Measurements from ENCODE around the gene AKAP1.

Gene AKAP1

GRCh38 chr17:57084802-57085447 lies at the start of gene AKAP1:
AKAP1 (plus strand) TSS chr17:57085246; CDS start chr17:57105465, 20,219 bp downstream.
- peak; percentile 97 for DNase-seq

GRCh38 chr17:57035971-57036481 lies 49.0 kb upstream of the AKAP1 start:
- peak; percentile 78 for DNase-seq

GRCh38 chr17:57037411-57037810 lies 47.6 kb upstream of the AKAP1 start:
- DNase-seq, result peak; percentile 73

GRCh38 chr17:57038486-57038885 lies 46.6 kb upstream of the AKAP1 start:
- DNase-seq, result peak; percentile 39

- no peak for DNase-seq
Measured at GRCh38 chr17:57040571-57040970, 44.5 kb upstream of the AKAP1 start.

- DNase-seq, result no peak
Measured at GRCh38 chr17:57043276-57043675, 41.8 kb upstream of the AKAP1 start.

- DNase-seq, result no peak
Measured at GRCh38 chr17:57044976-57045867, 39.8 kb upstream of the AKAP1 start.

- no peak for DNase-seq
Measured at GRCh38 chr17:57045868-57046704, 39.0 kb upstream of the AKAP1 start.

- no peak for DNase-seq
Measured at GRCh38 chr17:57046749-57047148, 38.3 kb upstream of the AKAP1 start.

- no peak for DNase-seq
Measured at GRCh38 chr17:57048096-57048495, 37.0 kb upstream of the AKAP1 start.

- no peak for DNase-seq
Measured at GRCh38 chr17:57050306-57050705, 34.7 kb upstream of the AKAP1 start.

GRCh38 chr17:57051886-57052361 lies 33.1 kb upstream of the AKAP1 start:
- peak; percentile 94 for DNase-seq

GRCh38 chr17:57062865-57063264 lies 22.2 kb upstream of the AKAP1 start:
- DNase-seq, result no peak

GRCh38 chr17:57067162-57067561 lies 17.9 kb upstream of the AKAP1 start:
- no peak for DNase-seq

- DNase-seq, result no peak
Measured at GRCh38 chr17:57067781-57068180, 17.3 kb upstream of the AKAP1 start.

- DNase-seq, result no peak
Measured at GRCh38 chr17:57068222-57068658, 16.8 kb upstream of the AKAP1 start.

- DNase-seq, result no peak
Measured at GRCh38 chr17:57068707-57069106, 16.3 kb upstream of the AKAP1 start.

- DNase-seq, result no peak
Measured at GRCh38 chr17:57071991-57072944, 12.8 kb upstream of the AKAP1 start.

- DNase-seq, result no peak
Measured at GRCh38 chr17:57073626-57074025, 11.4 kb upstream of the AKAP1 start.

GRCh38 chr17:57075193-57075592 lies 9.9 kb upstream of the AKAP1 start:
- DNase-seq, result no peak

- no peak for DNase-seq
Measured at GRCh38 chr17:57075785-57076184, 9.3 kb upstream of the AKAP1 start.

GRCh38 chr17:57077000-57077399 lies 8.0 kb upstream of the AKAP1 start:
- DNase-seq, result no peak

Measured in NCI-H510A treated with DMSO at 0.1 percent for 48 hours (cell line).